ENCODE data around the gene NEK8. TPM values are rescaled to one million over a fixed set of nuclear protein-coding genes. Genes with fewer than 3 reads are reported as not detected.

Gene NEK8
- total and polyA plus RNA-seq, 7 donors = 0.16 to 6.3 (median 1.6) TPM

- H3K27ac ChIP-seq = no peak overlapping the region
- 42 to 78% methylated on average over 18 of the region's 18 CpGs for WGBS, 2 donors
- no peak for DNase-seq
- H3K9me3 ChIP-seq = no peaks in the 10 kb centered on the region
- H3K27me3 ChIP-seq = no peaks in the 10 kb centered on the region
- peaks cover 0 to 39% (median 33%) of the 10 kb centered on the region in 4 donors for H3K4me1 ChIP-seq
- peaks cover 0 to 9% (median 4%) of the 10 kb centered on the region in 4 donors for H3K36me3 ChIP-seq
- intact Hi-C loops (cut with DNase I) = no loop called here
- H3K4me3 ChIP-seq = no peak overlapping the region
- TF ChIP-seq POLR2AphosphoS5 (IDR thresholded peaks at IDR 0.05) (no peak), POLR2A (IDR thresholded peaks at IDR 0.05) (no peak), EP300 (IDR thresholded peaks at IDR 0.05) (no peak)
- TF ChIP-seq, protein P1, sequence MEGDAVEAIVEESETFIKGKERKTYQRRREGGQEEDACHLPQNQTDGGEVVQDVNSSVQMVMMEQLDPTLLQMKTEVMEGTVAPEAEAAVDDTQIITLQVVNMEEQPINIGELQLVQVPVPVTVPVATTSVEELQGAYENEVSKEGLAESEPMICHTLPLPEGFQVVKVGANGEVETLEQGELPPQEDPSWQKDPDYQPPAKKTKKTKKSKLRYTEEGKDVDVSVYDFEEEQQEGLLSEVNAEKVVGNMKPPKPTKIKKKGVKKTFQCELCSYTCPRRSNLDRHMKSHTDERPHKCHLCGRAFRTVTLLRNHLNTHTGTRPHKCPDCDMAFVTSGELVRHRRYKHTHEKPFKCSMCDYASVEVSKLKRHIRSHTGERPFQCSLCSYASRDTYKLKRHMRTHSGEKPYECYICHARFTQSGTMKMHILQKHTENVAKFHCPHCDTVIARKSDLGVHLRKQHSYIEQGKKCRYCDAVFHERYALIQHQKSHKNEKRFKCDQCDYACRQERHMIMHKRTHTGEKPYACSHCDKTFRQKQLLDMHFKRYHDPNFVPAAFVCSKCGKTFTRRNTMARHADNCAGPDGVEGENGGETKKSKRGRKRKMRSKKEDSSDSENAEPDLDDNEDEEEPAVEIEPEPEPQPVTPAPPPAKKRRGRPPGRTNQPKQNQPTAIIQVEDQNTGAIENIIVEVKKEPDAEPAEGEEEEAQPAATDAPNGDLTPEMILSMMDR (IDR thresholded peaks at IDR 0.05) = no peak
Measured at GRCh38 chr17:28748852-28749515, 20.4 kb downstream of the NEK8 start.

- peaks cover 0 to 33% (median 27%) of the 10 kb centered on the region in 4 donors for H3K4me1 ChIP-seq
- no peak overlapping the region for H3K4me3 ChIP-seq
- no peaks in the 10 kb centered on the region for H3K9me3 ChIP-seq
- peak overlapping the region in 2 of 4 donors; percentile 16 to 50 for H3K27ac ChIP-seq
- 34 to 63% methylated on average over 11 of the region's 11 CpGs for WGBS, 2 donors
- intact Hi-C loops (cut with DNase I) = loop anchor here (1.0 kb wide), 1 partner anchor 22 kb away; no protein-coding TSS in a partner anchor
- no peak for DNase-seq
- no peaks in the 10 kb centered on the region for H3K27me3 ChIP-seq
- TF ChIP-seq POLR2A (IDR thresholded peaks at IDR 0.05) = no peak
- TF ChIP-seq, protein P1 (IDR thresholded peaks at IDR 0.05) = no peak
- no peak for TF ChIP-seq POLR2AphosphoS5 (IDR thresholded peaks at IDR 0.05)
- TF ChIP-seq EP300 (IDR thresholded peaks at IDR 0.05) = no peak
- peaks cover 0 to 9% (median 4%) of the 10 kb centered on the region in 4 donors for H3K36me3 ChIP-seq
Measured at GRCh38 chr17:28749516-28750177, 21.1 kb downstream of the NEK8 start.

DNA sequence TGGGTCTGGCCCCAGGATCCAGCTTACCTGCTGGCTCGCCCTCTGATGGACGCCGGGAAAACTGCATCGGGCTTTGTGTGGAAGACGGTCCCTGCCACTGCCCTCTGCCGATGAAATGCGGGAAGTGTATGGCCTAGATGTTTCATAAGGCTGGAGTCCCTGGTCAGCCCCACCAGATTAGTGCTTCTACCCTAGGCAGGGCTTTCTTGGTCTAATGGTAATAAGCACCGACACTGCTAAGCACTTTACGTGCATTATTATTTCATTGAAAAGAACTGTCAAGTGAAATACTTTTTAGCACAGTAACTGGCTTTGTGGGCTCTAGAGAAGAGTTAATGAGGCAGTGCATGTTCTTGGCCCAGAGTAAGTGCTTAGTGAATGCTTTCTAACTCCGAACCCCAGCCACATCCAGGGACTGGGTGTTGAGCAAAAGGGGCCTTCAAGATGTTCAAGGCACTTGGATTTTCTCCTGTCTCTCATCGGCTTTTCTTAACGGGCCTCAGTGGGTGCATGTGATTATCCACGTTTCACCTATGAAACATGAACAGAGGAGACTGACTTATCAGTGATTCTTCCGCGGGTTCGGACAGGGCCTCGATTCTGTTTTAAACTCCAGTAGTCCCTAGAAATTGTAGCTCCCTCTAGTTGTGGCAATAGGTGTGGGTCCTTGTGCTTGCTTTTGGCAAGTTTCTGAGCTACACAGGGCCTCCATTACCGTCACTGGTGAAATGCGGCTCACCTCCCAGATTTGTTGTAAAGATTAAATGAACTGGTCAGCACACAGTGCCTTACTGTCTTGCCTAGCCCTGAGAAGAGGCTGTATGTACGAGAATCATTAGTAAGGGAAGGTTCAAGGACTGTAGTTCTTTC, 21.8 kb downstream of the NEK8 start:
- TF ChIP-seq POLR2A (IDR thresholded peaks at IDR 0.05) (no peak), EP300 (IDR thresholded peaks at IDR 0.05) (no peak), POLR2AphosphoS5 (IDR thresholded peaks at IDR 0.05) (peak; percentile 30 to 52 (median 38))
- TF ChIP-seq, protein P1 (IDR thresholded peaks at IDR 0.05) = peak; percentile 99 to 100 (median 100)
- 18 to 42% methylated on average over 20 of the region's 20 CpGs for WGBS, 2 donors
- intact Hi-C loops (cut with DNase I) = loop anchor here (1.0 kb wide), 1 partner anchor 23 kb away; no protein-coding TSS in a partner anchor
- Histone ChIP-seq H3K9me3 (no peaks in the 10 kb centered on the region), H3K4me3 (no peak overlapping the region), H3K4me1 (peaks cover 0 to 25% (median 19%) of the 10 kb centered on the region in 4 donors), H3K27ac (no peak overlapping the region), H3K36me3 (peaks cover 0 to 9% (median 4%) of the 10 kb centered on the region in 4 donors), H3K27me3 (no peaks in the 10 kb centered on the region)
- DNase-seq = peak; percentile 96

DNA sequence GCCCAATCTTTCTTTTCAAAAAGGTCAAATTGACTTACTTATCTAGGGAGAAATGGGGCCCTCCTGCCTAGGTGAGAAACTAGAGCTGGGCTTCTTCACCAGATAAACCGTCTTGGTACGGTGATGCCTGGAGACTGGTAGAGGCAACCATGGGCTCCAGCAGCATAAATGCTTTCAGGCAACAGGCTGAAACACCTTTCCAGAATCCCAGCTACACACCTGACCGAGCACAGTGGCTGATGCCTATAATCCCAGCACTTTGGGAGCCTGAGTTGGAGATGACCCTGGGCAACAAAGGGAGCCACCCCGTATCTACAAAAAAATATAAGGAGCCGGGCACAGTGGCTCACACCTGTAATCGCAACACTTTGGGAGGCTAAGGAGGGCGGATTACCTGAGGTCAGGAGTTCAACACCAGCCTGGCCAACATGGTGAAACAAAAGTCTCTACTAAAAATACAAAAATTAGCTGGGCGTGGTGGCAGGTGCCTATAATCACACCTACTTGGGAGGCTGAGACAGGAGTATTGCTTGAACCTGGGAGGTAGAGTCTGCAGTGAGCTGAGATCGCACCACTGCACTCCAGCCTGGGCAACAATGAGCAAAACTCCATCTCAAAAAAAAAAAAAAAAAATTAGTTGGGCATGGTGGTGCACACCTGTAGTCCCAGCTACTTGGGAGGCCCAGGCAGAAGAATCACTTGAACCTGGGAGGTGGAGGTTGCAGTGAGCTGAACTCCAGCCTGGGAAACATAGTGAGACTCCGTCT, 23.2 kb downstream of the NEK8 start:
- Histone ChIP-seq H3K4me1 (peaks cover 0 to 11% (median 5%) of the 10 kb centered on the region in 4 donors), H3K9me3 (no peaks in the 10 kb centered on the region), H3K27me3 (no peaks in the 10 kb centered on the region), H3K27ac (no peak overlapping the region), H3K36me3 (peaks cover 0 to 13% (median 4%) of the 10 kb centered on the region in 4 donors), H3K4me3 (no peak overlapping the region)
- TF ChIP-seq EP300 (IDR thresholded peaks at IDR 0.05) = no peak
- TF ChIP-seq POLR2A (IDR thresholded peaks at IDR 0.05) = no peak
- TF ChIP-seq, protein P1 (IDR thresholded peaks at IDR 0.05) = no peak
- no peak for TF ChIP-seq POLR2AphosphoS5 (IDR thresholded peaks at IDR 0.05)
- DNase-seq = no peak
- intact Hi-C loops (cut with DNase I) = no loop called here
- WGBS, 2 donors = 92 to 94% methylated on average over 10 of the region's 10 CpGs
